Esophagus (tissue), 2 donors: ENCODE data around the gene STAB1. TPM values are rescaled to one million over a fixed set of nuclear protein-coding genes. Genes with fewer than 3 reads are reported as not detected.

Source experiments
- H3K27ac ChIP-seq, 2 donors: one replicate each; pipeline ENCODE4 v1.5.1; 2013; ENCODE audit warnings: low read depth in 2 of 2, mild to moderate bottlenecking in 2 of 2, inconsistent platforms in 1 of 2, low read length in 1 of 2, moderate library complexity in 1 of 2
- H3K27me3 ChIP-seq, 2 donors: one replicate each; pipeline ENCODE4 v1.6.1; 2013; ENCODE audit warnings: low read length in 2 of 2, control low read depth in 1 of 2, mild to moderate bottlenecking in 1 of 2; ENCODE audit not compliant: insufficient read depth in 2 of 2, control insufficient read depth in 1 of 2
- H3K36me3 ChIP-seq, 2 donors: one replicate each; pipeline ENCODE4 v1.6.1; 2013; ENCODE audit warnings: low read length in 1 of 2; ENCODE audit not compliant: control insufficient read depth in 2 of 2, insufficient read depth in 2 of 2
- H3K4me1 ChIP-seq, 2 donors: one replicate each; pipeline ENCODE4 v1.6.1; 2013; ENCODE audit warnings: low read length in 1 of 2; ENCODE audit not compliant: control insufficient read depth in 2 of 2, insufficient read depth in 2 of 2
- H3K4me3 ChIP-seq, 2 donors: one replicate each; pipeline ENCODE4 v1.5.1; 2013; ENCODE audit warnings: low read length in 2 of 2, mild to moderate bottlenecking in 2 of 2, low read depth in 1 of 2, moderate library complexity in 1 of 2
- H3K9me3 ChIP-seq, 2 donors: one replicate each; pipeline ENCODE4 v1.6.1; 2013; ENCODE audit warnings: mild to moderate bottlenecking in 2 of 2, low read depth in 1 of 2, low read length in 1 of 2, moderate library complexity in 1 of 2; ENCODE audit not compliant: control insufficient read depth in 2 of 2, insufficient read depth in 1 of 2
- WGBS, 2 donors: extraction: QIAGEN DNeasy Blood & Tissue Kit; methylation state at CpG; one replicate each; pipeline ENCODE4 v1.1.7; 2013; 5-methylcytosine and 5-hydroxymethylcytosine counted together
- polyA plus RNA-seq, 2 donors: library from polyadenylated mRNA; stranded (reverse); fragments of 200-250 nt; gene quantifications; one replicate each; pipeline ENCODE4 v1.2.3, GENCODE V29; 2013
- donor health status: healthy with polysubstance abuse.
- donor health status: Bipolar disorder and iron deficiency.

STAB1 gene
- polyA plus RNA-seq, 2 donors: 30.5 to 39.0 TPM

DNA sequence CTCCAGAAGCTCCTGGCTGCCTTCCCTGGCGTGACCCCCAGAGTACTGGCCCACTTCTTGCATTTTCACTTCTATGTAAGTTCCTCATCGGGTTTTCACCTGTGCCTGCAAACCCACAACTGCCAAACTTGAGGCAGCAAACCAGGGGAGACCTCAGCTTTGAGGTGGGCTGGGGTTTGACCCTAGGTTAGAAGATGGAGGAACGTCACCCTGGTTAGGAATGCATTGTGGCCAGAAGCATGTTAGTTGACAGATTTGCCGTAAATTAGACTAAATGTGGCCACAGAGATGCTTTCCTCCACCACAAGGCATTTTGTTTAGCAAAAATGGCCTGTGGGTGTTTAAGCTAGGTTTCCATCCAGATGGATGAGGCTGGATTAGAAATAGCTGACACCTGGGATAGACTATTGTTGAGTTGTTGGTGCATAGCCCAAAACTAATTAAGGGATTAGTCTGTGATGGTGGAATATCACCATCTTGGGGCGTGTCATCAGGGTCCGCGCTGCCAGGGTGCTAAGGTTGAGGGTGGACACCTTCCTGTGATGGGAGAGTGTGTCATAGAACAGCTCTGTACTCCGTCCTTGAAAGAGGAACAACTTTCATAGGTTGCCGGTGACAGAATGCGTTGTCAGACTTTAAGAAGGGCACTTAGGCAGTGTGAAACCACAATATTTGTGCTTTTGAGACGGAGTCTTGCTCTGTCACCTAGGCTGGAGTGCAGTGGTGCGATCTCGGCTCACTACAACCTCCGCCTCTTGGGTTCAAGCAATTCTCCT is 36.2 kb upstream of the STAB1 start:
- H3K9me3 ChIP-seq: no peaks in the 10 kb centered on the region
- H3K4me3 ChIP-seq: no peak overlapping the region
- no peaks in the 10 kb centered on the region for H3K27me3 ChIP-seq
- H3K4me1 ChIP-seq: peaks cover 3 to 20% of the 10 kb centered on the region in 2 donors
- 79 to 87% methylated on average over 14 of the region's 14 CpGs for WGBS, 2 donors
- peaks cover 13 to 16% of the 10 kb centered on the region in 2 donors for H3K36me3 ChIP-seq
- H3K27ac ChIP-seq: no peak overlapping the region

DNA sequence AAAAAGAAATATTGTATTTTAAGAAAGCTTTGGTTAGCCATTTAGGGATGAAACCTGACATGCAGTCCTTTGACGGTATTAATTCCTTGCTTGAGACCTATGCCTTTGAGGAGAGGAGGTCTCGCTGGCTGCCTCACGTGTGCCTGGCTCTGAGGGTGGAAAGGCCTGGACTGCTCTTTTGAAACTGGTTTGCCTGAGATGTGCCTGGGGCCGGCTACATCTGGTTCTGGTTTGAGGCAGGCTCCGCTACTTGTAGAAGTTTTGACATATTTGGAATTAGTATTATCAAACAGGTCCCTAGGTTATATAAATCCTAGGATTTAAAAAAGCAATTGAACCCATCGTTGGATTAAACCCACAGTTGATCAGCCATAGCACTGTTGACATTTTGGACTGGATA is 33.3 kb upstream of the STAB1 start:
- Histone ChIP-seq H3K36me3 (peaks cover 13 to 22% of the 10 kb centered on the region in 2 donors), H3K27me3 (no peaks in the 10 kb centered on the region), H3K4me1 (peaks cover 3 to 8% of the 10 kb centered on the region in 2 donors), H3K9me3 (no peaks in the 10 kb centered on the region), H3K4me3 (no peak overlapping the region), H3K27ac (no peak overlapping the region)
- WGBS, 2 donors: 62 to 76% methylated on average over 6 of the region's 6 CpGs

DNA sequence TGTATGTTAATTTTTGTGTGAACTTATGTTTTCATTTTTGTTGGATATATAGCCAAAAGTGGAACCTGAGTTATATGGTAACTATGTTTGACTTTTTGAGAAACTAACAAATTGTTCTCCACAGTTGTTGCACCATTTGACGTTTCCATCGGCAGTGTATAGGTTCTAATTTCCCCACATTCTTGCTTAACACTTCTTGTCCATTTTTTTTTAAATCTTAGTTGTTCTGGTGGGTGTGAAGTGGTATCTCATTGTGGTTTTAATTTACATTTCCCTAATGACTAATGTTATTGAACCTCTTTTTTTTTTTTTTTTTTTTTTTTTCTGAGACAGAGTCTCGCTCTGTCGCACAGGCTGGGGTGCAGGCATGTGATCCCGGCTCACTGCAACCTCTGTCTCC is 31.7 kb upstream of the STAB1 start:
- 84 to 91% methylated on average over 5 of the region's 5 CpGs for WGBS, 2 donors
- Histone ChIP-seq H3K27me3 (no peaks in the 10 kb centered on the region), H3K9me3 (no peaks in the 10 kb centered on the region), H3K27ac (no peak overlapping the region), H3K36me3 (peaks cover 11 to 21% of the 10 kb centered on the region in 2 donors), H3K4me3 (no peak overlapping the region), H3K4me1 (no peaks in the 10 kb centered on the region)

DNA sequence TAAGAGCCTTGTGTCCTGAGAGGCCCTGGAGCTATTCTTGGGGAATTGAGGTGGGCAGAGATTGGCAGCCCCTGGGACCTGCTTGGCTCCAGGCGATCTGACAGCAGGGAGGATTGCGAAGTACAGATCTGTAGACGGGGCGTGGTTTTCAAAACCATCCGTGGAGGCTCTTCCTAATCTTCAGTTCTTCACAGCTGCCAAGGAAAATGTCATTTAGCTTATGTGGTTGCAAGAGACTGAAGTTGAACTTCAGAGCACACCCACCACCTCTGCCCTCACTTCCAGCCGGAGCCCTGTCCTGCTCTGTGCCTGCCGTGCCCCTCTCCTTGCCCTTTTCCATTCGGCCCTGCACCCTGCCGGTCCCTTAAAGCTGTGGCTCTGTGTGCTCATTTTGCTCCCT is 26.8 kb upstream of the STAB1 start:
- peaks cover 8 to 32% of the 10 kb centered on the region in 2 donors for H3K36me3 ChIP-seq
- peaks cover 3 to 19% of the 10 kb centered on the region in 2 donors for H3K4me1 ChIP-seq
- no peak overlapping the region for H3K4me3 ChIP-seq
- H3K9me3 ChIP-seq: no peaks in the 10 kb centered on the region
- H3K27me3 ChIP-seq: no peaks in the 10 kb centered on the region
- WGBS, 2 donors: 38 to 61% methylated on average over 9 of the region's 9 CpGs
- H3K27ac ChIP-seq: peak overlapping the region in 1 of 2 donors; percentile 1

DNA sequence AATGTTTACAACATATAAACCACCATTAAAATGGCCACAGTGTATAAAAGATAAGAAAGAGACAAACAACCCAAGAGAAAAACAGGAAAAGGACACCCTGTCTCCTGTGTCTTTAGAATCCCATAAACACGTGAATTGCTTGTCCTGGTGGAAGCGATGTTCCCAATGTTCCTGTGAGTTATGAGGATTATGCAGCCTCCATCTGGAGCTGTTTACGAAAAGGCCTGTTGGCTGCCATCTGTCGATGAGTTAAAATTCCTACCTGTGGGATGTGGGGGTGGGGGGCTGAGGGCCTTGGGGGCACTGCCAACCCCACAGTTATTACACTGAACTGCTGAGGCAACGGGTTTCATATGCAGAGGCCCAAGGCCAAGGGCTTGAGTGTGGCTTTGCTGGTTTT is 26.1 kb upstream of the STAB1 start:
- Histone ChIP-seq H3K9me3 (peaks cover 0 to 2% of the 10 kb centered on the region in 2 donors), H3K4me3 (no peak overlapping the region), H3K27me3 (no peaks in the 10 kb centered on the region), H3K27ac (no peak overlapping the region), H3K4me1 (peaks cover 3 to 19% of the 10 kb centered on the region in 2 donors), H3K36me3 (peaks cover 12 to 37% of the 10 kb centered on the region in 2 donors)
- 74 to 87% methylated on average over 5 of the region's 5 CpGs for WGBS, 2 donors

DNA sequence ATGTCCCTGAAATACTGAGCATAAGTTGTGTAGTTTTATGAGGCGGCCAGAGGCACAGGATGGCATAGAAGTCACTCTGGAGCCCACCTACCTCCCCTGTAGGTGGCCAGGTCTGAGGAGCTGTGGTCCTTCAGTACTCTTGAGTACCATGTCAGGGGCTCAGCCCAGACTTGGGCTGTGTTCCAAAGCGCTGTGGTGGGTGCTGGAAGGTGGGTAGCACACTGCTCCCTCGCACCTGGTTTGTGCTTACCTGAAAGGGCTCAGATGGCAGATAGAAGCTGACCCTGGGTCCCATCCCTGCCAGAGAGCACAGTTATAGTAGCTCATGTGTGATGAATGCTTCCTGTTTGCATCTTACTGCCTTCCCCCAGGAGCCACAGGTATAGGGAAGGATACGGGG is 24.2 kb upstream of the STAB1 start:
- Histone ChIP-seq H3K27me3 (no peaks in the 10 kb centered on the region), H3K4me3 (no peak overlapping the region), H3K9me3 (peaks cover 0 to 2% of the 10 kb centered on the region in 2 donors), H3K4me1 (peaks cover 3 to 19% of the 10 kb centered on the region in 2 donors), H3K27ac (peak overlapping the region in 1 of 2 donors; percentile 19), H3K36me3 (peaks cover 12 to 38% of the 10 kb centered on the region in 2 donors)
- 79 to 95% methylated on average over 4 of the region's 4 CpGs for WGBS, 2 donors

DNA sequence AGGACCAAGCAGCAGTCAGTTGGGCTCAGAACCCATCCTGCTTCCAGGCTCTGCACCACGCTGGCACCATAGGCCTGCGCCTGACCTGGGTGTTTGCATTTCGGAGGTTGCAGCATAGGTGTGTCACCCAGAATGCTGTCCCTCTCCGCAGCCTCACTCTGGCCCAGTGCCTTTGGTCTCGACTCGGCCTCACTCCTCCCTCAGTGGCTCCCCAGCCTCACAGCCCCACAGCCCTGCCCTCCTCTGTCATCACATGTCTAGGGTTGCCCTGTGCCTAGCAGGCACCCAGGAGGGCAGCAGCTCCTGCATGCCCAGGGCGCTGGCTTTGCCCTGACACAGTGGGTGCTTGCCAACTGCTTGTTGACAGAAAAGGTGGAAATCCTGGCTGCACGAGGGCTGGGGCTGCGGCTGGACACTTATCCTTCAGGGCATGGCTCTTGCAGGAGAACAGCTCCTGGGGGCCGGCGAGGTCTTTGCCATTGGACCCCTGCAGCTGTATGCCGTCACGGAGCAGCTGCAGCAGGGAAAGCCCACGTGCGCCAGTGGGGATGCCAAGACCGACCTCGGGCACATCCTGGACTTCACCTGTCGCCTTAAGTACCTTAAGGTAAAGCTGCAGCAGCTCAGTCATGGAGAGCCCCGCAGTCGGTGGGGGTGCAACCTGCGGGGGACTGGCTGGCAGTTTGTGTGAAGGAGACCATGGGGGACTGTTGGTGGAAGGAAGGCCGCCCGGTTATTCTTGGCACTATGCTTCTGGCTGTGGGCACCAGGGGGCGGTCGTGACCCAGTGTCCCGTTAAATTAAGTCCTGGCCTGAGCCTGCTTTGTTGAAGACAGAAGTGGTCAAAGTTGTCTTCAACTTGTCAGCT is 23.5 kb upstream of the STAB1 start:
- H3K27ac ChIP-seq: peak overlapping the region in 1 of 2 donors; percentile 19
- H3K4me3 ChIP-seq: no peak overlapping the region
- peaks cover 3 to 19% of the 10 kb centered on the region in 2 donors for H3K4me1 ChIP-seq
- peaks cover 12 to 43% of the 10 kb centered on the region in 2 donors for H3K36me3 ChIP-seq
- H3K9me3 ChIP-seq: peaks cover 0 to 2% of the 10 kb centered on the region in 2 donors
- WGBS, 2 donors: 40 to 47% methylated on average over 26 of the region's 26 CpGs
- no peaks in the 10 kb centered on the region for H3K27me3 ChIP-seq

DNA sequence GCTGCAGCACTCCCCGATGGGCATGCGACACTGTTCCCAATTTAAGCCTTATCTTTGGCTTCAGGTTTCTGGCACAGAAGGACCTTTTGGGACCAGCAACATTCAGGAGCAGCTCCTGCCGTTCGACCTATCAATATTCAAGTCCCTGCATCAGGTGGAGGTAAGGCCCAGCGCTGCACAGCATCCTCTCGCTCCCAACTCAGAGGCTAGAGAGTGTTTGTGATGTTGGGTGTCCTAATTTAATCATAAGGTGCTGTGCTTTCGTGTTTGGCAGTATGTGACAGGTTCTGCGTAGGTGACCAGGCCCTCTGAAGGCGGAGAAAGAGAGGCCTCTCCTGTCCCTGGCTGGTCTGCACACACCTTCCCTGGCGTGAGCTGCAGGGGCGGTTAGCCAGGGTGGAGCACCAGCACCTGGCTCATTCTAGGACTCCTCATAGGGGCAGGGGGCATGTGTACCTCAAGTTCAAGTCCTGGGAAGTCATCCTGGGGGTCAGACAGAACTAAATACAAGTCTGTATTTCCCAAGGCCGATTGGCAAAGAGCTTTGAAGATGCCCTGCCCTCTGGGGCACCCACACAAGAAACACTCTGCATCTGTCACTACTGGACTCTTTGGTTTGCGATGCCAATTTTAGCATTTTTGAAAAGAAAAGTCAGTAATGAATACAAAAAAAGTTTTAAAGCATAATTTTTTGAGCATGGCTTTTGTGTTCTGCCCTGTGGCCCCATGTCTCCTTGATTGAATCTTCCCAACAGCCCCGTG is 22.7 kb upstream of the STAB1 start:
- no peak overlapping the region for H3K4me3 ChIP-seq
- WGBS, 2 donors: 70 to 77% methylated on average over 14 of the region's 14 CpGs
- H3K9me3 ChIP-seq: peaks cover 0 to 2% of the 10 kb centered on the region in 2 donors
- peaks cover 12 to 47% of the 10 kb centered on the region in 2 donors for H3K36me3 ChIP-seq
- H3K27ac ChIP-seq: no peak overlapping the region
- H3K4me1 ChIP-seq: peaks cover 3 to 19% of the 10 kb centered on the region in 2 donors
- no peaks in the 10 kb centered on the region for H3K27me3 ChIP-seq

DNA sequence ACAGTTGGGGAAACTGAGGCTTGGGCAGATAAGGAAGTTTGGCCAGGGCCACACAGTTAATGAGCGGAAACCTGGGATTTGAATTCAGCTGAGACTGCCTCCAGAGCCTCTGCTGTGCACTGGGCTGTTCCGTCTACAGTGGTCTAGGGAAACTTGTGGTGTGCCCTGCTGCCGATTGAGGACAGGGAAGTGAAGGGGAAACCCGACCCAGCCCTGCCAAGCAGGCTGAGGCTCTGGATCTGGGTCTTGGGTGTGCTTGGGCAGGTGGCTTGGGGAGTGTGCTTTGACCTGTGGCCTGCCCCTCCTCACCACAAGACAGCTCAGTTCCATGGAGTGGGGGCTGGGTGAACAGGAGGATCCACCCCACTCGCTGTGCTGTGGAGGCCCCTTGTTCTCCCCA is 22.1 kb upstream of the STAB1 start:
- H3K27me3 ChIP-seq: no peaks in the 10 kb centered on the region
- H3K4me1 ChIP-seq: peaks cover 3 to 19% of the 10 kb centered on the region in 2 donors
- H3K36me3 ChIP-seq: peaks cover 18 to 49% of the 10 kb centered on the region in 2 donors
- WGBS, 2 donors: 81 to 84% methylated on average over 5 of the region's 5 CpGs
- peaks cover 0 to 2% of the 10 kb centered on the region in 2 donors for H3K9me3 ChIP-seq
- no peak overlapping the region for H3K4me3 ChIP-seq
- H3K27ac ChIP-seq: no peak overlapping the region
